HTERT RPE-1 (cell line): Measurements from ENCODE around the gene HIBADH.
"Not testable (repeated sequence)": the region's sequence is repeated elsewhere in the genome, so short reads cannot be mapped to it uniquely, and the experiment has no call there.

ENCODE experiments used
- in situ Hi-C: fragments of 300-500 bp; cut with MboI; formaldehyde crosslinking; loops from 4 replicates; pipeline ENCODE4 v1.14.3; 2020; ENCODE audit warnings: low sequenced_read_pairs

The HIBADH gene

DNA sequence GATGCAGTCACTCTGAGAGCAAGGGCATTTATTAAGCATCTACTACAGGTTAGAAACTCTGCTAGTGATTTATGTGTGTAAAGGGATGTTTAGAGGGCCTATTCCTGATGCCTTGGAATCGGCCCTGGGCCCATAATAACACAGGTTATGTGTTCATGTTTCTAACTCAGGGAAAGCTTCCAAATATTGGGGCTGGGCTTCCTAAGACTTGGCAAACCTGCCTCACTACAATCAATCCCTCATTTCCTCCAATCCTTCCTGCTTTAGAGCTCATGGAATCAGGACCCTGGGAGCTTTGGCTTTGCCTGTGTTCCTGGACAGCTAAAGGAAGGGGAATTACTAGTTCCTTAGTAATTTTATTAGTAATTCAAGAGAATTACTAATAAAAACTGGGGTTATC lies 148.8 kb downstream of the HIBADH start:
- in situ Hi-C loops, result no loop called here

- in situ Hi-C loops, result not testable (repeated sequence)
Measured at GRCh38 chr7:27511370-27511769, 151.3 kb downstream of the HIBADH start.

- in situ Hi-C loops, result no loop called here
Measured at GRCh38 chr7:27510541-27510940, 152.1 kb downstream of the HIBADH start.

GRCh38 chr7:27501879-27502278 lies 160.8 kb downstream of the HIBADH start:
- in situ Hi-C loops, result not testable (repeated sequence)

- in situ Hi-C loops, result no loop called here
Measured at GRCh38 chr7:27501001-27501400, 161.7 kb downstream of the HIBADH start.

DNA sequence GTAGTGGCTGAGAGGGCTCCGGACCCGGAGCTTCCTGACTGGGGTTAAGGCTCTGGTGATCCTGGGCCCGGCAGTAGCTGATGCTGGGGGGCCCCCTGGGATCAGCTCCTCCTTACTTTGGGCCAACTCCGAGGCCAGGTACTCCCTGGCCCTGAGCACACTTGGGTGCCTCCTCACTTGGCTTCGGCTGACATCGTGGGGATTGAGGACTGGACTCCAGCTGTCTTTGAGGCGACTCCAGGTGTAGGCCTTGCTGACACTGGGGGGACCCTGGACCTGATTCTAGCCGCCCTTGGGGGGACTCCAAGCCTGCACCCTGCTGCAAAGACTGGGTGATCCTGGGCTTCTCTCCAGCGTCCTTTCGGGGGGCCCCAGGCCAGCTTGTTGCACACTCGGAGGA lies 170.5 kb downstream of the HIBADH start:
- in situ Hi-C loops, result no loop called here

- in situ Hi-C loops, result no loop called here
Measured at GRCh38 chr7:27491534-27491933, 171.1 kb downstream of the HIBADH start.

DNA sequence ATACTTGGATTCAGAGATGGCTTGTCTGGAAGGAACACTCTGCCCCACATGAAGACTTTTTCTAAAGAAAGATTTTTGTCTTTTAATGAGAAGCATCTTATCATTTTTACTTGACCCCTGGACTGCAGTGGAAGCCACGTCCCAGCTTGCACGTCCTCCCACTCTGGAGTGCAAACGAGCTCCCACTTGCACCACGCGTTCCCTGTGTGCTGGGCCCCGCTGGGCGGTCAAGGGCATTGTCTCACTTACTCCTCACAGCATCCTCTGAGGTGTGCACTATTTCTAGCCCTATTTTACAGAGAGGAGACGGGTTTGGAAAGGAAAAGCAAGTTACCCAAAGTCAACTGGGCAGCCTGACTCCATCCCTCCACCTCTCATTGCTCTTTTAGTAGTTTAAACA lies 175.2 kb downstream of the HIBADH start:
- in situ Hi-C loops, result no loop called here

- in situ Hi-C loops, result no loop called here
Measured at GRCh38 chr7:27484451-27484850, 178.2 kb downstream of the HIBADH start.

DNA sequence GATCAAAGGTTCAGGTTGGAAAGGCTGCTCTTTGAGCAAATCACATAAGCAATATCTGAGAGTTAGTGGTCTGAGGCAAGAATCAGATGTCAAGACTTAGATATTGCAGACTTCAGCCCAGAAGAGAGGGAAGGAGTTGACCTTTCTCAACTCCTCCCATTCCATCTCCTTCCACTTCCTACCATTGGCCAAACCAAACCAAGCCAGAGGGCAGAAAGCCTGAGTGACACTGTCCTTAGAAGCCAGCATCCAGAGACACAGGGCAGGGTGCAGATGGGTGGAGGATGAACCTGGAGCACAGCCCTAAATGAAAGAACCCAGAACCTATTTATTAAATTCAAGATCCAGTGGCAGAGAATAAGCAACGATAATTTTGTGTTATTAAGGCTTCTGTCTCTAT lies 180.5 kb downstream of the HIBADH start:
- in situ Hi-C loops, result no loop called here

DNA sequence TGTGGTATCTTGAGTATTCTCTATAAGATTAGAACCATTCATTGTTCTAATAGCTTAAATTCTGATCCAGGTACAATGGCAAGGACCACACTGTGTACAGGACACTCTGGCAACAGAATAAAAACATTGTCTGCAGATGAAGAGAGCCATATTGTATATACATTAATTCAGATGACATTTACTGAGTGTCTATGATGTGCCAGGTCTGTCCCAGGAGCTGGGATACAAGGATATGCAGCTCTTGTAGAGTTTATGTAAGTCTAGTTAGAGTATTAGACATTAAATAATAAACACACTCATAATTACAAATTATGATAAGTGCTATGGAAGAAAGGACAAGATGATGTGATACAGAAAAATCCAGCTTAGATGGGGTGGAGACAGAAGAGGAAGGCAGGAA lies 184.1 kb downstream of the HIBADH start:
- in situ Hi-C loops, result no loop called here

GRCh38 chr7:27478084-27478483 lies 184.6 kb downstream of the HIBADH start:
- in situ Hi-C loops, result no loop called here

DNA sequence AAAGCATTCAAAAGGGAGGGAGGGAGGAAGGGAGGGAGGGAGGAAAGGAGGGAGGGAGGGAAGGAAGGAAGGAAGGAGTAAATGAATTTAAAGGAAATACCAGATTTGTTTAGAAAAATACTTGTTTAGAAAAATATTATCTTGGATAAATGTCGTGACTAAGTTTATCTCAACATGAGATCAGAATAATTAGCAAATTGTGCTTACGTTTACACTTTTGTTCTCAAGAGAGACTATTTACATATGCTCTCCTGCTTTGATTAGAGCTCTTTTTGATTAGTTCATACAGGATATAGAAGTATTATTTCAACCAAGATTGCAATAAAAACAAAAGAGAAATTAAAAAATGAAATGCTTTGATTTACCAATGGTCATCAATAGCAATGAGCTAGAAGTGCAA lies 186.2 kb downstream of the HIBADH start:
- in situ Hi-C loops, result no loop called here
